HepG2 (cell line): Measurements from ENCODE around the gene CBFA2T2. TPM values are rescaled to one million over a fixed set of nuclear protein-coding genes. Genes with fewer than 3 reads are reported as not detected.
A peak's percentile ranks its signal among the peaks of the same experiment; 100 is the strongest.

Experiments
- AGO1 ChIP-seq: fragments of 200-400 bp; formaldehyde crosslinking; IDR thresholded peaks from 2 replicates; pipeline ENCODE4 v1.6.1; 2017; ENCODE audit warnings: mild to moderate bottlenecking, low read depth, low read length, moderate library complexity; ENCODE audit not compliant: poor library complexity, severe bottlenecking
- POLR2AphosphoS2 ChIP-seq: IDR thresholded peaks from 2 replicates; pipeline ENCODE4 v1.6.1; 2011; ENCODE audit warnings: low read depth, low read length, improper control_type of control experiment
- SSRP1 ChIP-seq: IDR thresholded peaks from 2 replicates; pipeline ENCODE4 v1.6.1; 2016; ENCODE audit warnings: control low read depth
- TBX2 ChIP-seq: sonication (generic); formaldehyde crosslinking; IDR thresholded peaks from 2 replicates; pipeline ENCODE4 v1.5.0; 2020; ENCODE audit warnings: missing genetic modification reagents, mild to moderate bottlenecking, borderline replicate concordance
- TCF12 ChIP-seq, 2 experiments: fragments of 450-650 bp in 1 of 2; sonication (generic) in 1 of 2; formaldehyde crosslinking in 1 of 2; IDR thresholded peaks; 2 replicates each; pipeline versions ENCODE4 v1.6.1 to v1.8.0; 2017 to 2022; ENCODE audit warnings: antibody characterized with exemption in 1 of 2, mild to moderate bottlenecking in 1 of 2, missing genetic modification reagents in 1 of 2, moderate library complexity in 1 of 2
- ZNF124 ChIP-seq: sonication (generic); formaldehyde crosslinking; IDR thresholded peaks from 2 replicates; pipeline ENCODE4 v1.4.0; 2020; ENCODE audit warnings: missing genetic modification reagents
- ZNF225 ChIP-seq: sonication (generic); formaldehyde crosslinking; IDR thresholded peaks from 2 replicates; pipeline ENCODE4 v1.4.0; 2020; ENCODE audit warnings: mild to moderate bottlenecking, missing genetic modification reagents
- ZNF232 ChIP-seq: sonication (generic); formaldehyde crosslinking; IDR thresholded peaks from 2 replicates; pipeline ENCODE4 v1.4.0; 2020; ENCODE audit warnings: missing genetic modification reagents, borderline replicate concordance
- ZNF441 ChIP-seq: sonication (generic); formaldehyde crosslinking; IDR thresholded peaks from 2 replicates; pipeline ENCODE4 v1.7.0; 2021; ENCODE audit warnings: missing genetic modification reagents, borderline replicate concordance
- polyA plus RNA-seq, 8 experiments: library from polyadenylated mRNA; depleted of rRNA in 3 of 8; stranded (reverse) in 7 of 8; unstranded in 1 of 8; fragments of >200 nt; fragmentation: Illumina TruSeq in 4 of 8; extraction: Trizol in 4 of 8; gene quantifications; 2 replicates each; pipeline versions ENCODE4 v1.2.1 to v1.2.3, GENCODE V29; 2011 to 2016; ENCODE audit warnings: low read depth in 4 of 8, missing spikeins in 1 of 8, mixed read lengths in 1 of 8; ENCODE audit not compliant: insufficient read depth in 1 of 8
- total RNA-seq, 5 experiments: library from RNA; depleted of rRNA; stranded (reverse); fragments of >200 nt; fragmentation: Illumina TruSeq; extraction: Trizol; gene quantifications; 2 replicates each; pipeline ENCODE4 v1.2.3, GENCODE V29; 2016; ENCODE audit warnings: low read depth in 1 of 5
- TF ChIP-seq, protein P1 (sequence below): sonication (generic); formaldehyde crosslinking; IDR thresholded peaks from 2 replicates; pipeline ENCODE4 v1.4.0; 2020; ENCODE audit warnings: mild to moderate bottlenecking, missing genetic modification reagents
- TF ChIP-seq, protein P2 (sequence below): sonication (generic); formaldehyde crosslinking; IDR thresholded peaks from 2 replicates; pipeline ENCODE4 v1.5.1; 2020; ENCODE audit warnings: mild to moderate bottlenecking, missing genetic modification reagents, borderline replicate concordance
- TF ChIP-seq, protein P3 (sequence below): sonication (generic); formaldehyde crosslinking; IDR thresholded peaks from 2 replicates; pipeline ENCODE4 v1.5.0; 2020; ENCODE audit warnings: mild to moderate bottlenecking, missing genetic modification reagents, borderline replicate concordance

CBFA2T2 gene
- total and polyA plus RNA-seq, 2 of the 13 experiments (the other 11 are each of a cell fraction or from before 2014, with no cell fraction given), result 6.3 to 21.2 TPM

DNA sequence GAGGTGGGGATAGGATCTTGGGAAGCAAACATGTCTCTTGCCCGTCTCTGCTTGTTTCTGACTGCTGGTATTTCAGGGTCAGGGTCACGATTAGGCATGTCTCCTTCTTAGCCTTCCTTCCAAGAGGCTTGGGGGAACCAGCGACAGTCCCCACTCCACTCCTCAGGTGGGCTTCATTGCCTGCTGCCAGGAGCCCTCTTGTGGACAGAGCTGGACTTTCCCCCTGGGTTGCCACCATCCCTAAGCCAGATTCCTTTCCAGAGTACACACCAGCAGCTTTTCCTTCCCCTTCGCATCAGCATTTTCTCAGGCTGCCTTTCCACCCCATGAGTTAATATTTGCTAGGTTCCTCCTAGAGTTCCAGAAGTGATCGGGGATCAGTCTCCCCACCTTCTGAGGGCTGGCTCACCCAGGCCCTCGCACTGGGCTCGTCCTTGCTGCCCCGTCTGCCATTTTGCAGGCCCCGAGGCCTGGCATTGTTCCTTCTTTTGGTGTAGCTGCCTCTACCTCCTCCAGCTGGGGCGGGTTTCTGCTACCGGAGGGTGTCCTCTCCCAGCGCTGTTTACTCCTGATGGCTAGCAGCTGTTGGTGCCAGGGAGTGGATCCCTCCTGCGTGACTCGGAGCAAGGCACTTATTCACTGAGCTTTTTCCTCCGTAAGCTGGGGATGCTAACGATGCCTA lies 163.5 kb downstream of the CBFA2T2 start (continued):
- TF ChIP-seq, protein P1, sequence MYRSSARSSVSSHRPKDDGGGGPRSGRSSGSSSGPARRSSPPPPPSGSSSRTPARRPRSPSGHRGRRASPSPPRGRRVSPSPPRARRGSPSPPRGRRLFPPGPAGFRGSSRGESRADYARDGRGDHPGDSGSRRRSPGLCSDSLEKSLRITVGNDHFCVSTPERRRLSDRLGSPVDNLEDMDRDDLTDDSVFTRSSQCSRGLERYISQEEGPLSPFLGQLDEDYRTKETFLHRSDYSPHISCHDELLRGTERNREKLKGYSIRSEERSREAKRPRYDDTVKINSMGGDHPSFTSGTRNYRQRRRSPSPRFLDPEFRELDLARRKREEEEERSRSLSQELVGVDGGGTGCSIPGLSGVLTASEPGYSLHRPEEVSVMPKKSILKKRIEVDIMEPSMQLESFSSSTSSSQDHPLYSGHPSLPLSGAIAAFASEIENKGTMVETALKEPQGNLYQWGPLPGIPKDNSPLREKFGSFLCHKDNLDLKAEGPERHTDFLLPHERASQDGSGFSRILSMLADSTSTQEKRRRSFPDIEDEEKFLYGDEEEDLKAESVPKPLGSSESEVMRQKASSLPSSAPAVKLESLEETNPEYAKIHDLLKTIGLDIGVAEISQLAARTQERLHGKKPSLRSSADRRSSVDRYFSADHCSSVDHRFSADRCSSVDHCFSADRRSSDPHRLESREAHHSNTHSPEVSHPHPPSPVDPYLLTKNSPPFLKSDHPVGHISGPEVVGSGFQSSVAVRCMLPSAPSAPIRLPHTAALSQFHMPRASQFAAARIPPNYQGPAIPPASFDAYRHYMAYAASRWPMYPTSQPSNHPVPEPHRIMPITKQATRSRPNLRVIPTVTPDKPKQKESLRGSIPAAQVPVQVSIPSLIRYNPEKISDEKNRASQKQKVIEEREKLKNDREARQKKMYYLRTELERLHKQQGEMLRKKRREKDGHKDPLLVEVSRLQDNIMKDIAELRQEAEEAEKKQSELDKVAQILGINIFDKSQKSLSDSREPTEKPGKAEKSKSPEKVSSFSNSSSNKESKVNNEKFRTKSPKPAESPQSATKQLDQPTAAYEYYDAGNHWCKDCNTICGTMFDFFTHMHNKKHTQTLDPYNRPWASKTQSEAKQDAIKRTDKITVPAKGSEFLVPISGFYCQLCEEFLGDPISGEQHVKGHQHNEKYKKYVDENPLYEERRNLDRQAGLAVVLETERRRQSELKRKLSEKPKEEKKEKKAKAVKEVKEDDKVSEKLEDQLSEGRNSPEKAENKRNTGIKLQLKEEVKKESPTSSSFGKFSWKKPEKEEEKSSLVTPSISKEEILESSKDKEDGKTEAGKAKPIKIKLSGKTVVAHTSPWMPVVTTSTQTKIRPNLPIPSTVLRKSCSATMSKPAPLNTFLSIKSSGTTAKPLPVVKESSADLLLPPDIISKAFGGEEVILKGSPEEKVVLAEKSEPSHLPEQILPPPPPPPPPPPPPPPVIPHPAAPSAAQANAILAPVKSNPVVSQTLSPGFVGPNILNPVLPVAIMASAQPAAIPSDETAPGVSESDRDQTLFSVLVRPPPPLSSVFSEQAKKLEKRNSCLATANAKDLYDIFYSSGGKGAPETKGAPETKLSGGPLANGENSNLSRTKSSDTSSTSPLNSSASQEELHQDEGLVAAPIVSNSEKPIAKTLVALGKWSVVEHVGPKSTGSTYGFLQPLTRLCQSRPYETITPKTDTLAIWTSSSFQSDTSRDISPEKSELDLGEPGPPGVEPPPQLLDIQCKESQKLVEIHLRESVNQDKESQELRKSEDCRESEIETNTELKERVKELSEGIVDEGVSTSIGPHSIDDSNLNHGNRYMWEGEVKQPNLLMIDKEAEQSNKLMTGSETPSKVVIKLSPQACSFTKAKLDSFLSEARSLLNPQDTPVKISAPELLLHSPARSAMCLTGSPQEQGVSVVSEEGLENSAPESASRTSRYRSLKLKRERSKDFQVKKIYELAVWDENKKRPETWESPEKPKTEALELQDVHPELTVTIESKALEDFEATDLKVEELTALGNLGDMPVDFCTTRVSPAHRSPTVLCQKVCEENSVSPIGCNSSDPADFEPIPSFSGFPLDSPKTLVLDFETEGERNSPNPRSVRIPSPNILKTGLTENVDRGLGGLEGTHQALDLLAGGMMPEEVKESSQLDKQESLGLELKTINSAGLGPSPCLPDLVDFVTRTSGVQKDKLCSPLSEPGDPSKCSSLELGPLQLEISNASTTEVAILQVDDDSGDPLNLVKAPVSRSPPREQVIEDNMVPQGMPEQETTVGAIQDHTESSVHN, result no peak
- TF ChIP-seq SSRP1 (CRISPR knock-in tag) (peak; percentile 77; the same call in 1 of the 2 replicates), TBX2 (CRISPR knock-in tag) (peak; percentile 68; the same call in 1 of the 2 replicates), ZNF441 (CRISPR knock-in tag) (peak; percentile 82), POLR2AphosphoS2 (peak; percentile 69; the same call in 1 of the 2 replicates), ZNF225 (no peak), AGO1 (peak; percentile 90), ZNF232 (CRISPR knock-in tag) (peak; percentile 37; the same call in 1 of the 2 replicates), TCF12 (IDR thresholded peaks at IDR 0.05) (no peak), TCF12 (CRISPR knock-in tag; IDR thresholded peaks at IDR 0.05) (no peak), ZNF124 (peak; percentile 80)
- TF ChIP-seq, protein P2, sequence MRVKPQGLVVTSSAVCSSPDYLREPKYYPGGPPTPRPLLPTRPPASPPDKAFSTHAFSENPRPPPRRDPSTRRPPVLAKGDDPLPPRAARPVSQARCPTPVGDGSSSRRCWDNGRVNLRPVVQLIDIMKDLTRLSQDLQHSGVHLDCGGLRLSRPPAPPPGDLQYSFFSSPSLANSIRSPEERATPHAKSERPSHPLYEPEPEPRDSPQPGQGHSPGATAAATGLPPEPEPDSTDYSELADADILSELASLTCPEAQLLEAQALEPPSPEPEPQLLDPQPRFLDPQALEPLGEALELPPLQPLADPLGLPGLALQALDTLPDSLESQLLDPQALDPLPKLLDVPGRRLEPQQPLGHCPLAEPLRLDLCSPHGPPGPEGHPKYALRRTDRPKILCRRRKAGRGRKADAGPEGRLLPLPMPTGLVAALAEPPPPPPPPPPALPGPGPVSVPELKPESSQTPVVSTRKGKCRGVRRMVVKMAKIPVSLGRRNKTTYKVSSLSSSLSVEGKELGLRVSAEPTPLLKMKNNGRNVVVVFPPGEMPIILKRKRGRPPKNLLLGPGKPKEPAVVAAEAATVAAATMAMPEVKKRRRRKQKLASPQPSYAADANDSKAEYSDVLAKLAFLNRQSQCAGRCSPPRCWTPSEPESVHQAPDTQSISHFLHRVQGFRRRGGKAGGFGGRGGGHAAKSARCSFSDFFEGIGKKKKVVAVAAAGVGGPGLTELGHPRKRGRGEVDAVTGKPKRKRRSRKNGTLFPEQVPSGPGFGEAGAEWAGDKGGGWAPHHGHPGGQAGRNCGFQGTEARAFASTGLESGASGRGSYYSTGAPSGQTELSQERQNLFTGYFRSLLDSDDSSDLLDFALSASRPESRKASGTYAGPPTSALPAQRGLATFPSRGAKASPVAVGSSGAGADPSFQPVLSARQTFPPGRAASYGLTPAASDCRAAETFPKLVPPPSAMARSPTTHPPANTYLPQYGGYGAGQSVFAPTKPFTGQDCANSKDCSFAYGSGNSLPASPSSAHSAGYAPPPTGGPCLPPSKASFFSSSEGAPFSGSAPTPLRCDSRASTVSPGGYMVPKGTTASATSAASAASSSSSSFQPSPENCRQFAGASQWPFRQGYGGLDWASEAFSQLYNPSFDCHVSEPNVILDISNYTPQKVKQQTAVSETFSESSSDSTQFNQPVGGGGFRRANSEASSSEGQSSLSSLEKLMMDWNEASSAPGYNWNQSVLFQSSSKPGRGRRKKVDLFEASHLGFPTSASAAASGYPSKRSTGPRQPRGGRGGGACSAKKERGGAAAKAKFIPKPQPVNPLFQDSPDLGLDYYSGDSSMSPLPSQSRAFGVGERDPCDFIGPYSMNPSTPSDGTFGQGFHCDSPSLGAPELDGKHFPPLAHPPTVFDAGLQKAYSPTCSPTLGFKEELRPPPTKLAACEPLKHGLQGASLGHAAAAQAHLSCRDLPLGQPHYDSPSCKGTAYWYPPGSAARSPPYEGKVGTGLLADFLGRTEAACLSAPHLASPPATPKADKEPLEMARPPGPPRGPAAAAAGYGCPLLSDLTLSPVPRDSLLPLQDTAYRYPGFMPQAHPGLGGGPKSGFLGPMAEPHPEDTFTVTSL (CRISPR knock-in tag), result no peak
- TF ChIP-seq, protein P3, sequence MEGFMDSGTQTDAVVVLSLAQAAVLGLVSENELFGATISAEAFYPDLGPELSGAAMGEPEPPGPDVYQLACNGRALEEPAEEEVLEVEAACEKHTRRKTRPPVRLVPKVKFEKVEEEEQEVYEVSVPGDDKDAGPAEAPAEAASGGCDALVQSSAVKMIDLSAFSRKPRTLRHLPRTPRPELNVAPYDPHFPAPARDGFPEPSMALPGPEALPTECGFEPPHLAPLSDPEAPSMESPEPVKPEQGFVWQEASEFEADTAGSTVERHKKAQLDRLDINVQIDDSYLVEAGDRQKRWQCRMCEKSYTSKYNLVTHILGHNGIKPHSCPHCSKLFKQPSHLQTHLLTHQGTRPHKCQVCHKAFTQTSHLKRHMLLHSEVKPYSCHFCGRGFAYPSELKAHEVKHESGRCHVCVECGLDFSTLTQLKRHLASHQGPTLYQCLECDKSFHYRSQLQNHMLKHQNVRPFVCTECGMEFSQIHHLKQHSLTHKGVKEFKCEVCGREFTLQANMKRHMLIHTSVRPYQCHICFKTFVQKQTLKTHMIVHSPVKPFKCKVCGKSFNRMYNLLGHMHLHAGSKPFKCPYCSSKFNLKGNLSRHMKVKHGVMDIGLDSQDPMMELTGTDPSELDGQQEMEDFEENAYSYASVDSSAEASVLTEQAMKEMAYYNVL, result no peak
